Heart left ventricle (tissue), 13 donors: Measurements from ENCODE around the gene RGL3.

Source experiments
- CTCF ChIP-seq, 12 donors: fragments of 200-600 bp; sonication (generic) in 4 of 12; IDR thresholded peaks; one replicate each; pipeline versions ENCODE4 v1.5.0 to v1.8.0; 2018 to 2022; ENCODE audit warnings: antibody characterized with exemption in 12 of 12, mild to moderate bottlenecking in 5 of 12
- POLR2A ChIP-seq, 2 donors: fragments of 450-650 bp; IDR thresholded peaks; one replicate each; pipeline ENCODE4 v1.6.1; 2017; ENCODE audit warnings: antibody characterized with exemption in 2 of 2, mild to moderate bottlenecking in 2 of 2, moderate library complexity in 2 of 2
- donor health status: ischemic (EF 13 %, LVEDD 7.1; RV severe dilation, severe dysfunction).
- donor health status: DM: no; HTN: yes; CAD: no.
- donor health status: DM: no; HTN: no; CAD: no.
- donor health status: ischemic (EF 25% LVEDD 6.9; RV normal size, moderate dysfunction).
- donor health status: ischemic (EF 25% LVEDD 5.7; RV mildly dilated, moderate dysfunction).
- donor health status: ischemic (EF 35%, LVEDD 5.7; RV mildly dilated, moderate dysfunction).
- donor health status: nonischemic (EF 11% LVEDD 7.7; RV severe dilation, severe dysfunction).
- donor health status: DM: yes; HTN: yes; CAD: no.
- donor health status: PGD.
- donor health status: ischemic (EF 29% LVEDD 5.4; RV normal size, mild dysfunction).
- donor health status: nonischemic (EF 23%, LVEDD 6.1; RV moderate dilation, normal function).

DNA sequence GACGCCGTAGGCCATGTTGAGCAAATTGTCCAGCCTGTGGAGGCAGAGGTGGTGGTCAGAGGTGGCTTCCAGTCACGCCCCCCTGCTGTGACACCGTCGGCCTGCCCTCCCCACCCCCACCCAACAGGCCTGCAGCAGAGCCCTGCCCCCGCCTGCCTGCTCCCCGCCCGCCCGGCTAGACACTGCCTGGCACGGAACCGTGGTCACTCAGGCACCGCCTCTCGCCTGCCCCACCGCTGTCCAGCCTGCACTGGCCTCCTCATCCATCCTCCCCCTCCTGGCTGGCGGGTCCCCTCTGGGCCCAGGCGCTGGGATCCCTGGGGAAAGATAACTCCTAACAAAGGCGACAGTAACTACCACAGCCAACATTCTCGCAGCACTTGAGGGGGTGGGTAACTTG is 38.0 kb upstream of the RGL3 start:
- no peak for TF ChIP-seq CTCF (IDR thresholded peaks at IDR 0.05)
- no peak for TF ChIP-seq POLR2A (IDR thresholded peaks at IDR 0.05)
